Dermis microvascular lymphatic vessel endothelial cell (primary cell): ENCODE data around the gene MXD1. TPM values are rescaled to one million over a fixed set of nuclear protein-coding genes. Genes with fewer than 3 reads are reported as not detected.

Experiments
- DNase-seq, 2 donors: peaks; one replicate each; pipeline versions ENCODE4 v3.0.0 to v3.0.0-alpha.2; 2010; ENCODE audit warnings: low read depth in 2 of 2
- total RNA-seq: library from RNA; depleted of rRNA; stranded (reverse); fragments of >200 nt; gene quantifications from 2 replicates; pipeline ENCODE4 v1.2.1, GENCODE V29; 2014

MXD1 gene
- total RNA-seq, 1 donor from 2014 or later = 2.6 TPM

DNA sequence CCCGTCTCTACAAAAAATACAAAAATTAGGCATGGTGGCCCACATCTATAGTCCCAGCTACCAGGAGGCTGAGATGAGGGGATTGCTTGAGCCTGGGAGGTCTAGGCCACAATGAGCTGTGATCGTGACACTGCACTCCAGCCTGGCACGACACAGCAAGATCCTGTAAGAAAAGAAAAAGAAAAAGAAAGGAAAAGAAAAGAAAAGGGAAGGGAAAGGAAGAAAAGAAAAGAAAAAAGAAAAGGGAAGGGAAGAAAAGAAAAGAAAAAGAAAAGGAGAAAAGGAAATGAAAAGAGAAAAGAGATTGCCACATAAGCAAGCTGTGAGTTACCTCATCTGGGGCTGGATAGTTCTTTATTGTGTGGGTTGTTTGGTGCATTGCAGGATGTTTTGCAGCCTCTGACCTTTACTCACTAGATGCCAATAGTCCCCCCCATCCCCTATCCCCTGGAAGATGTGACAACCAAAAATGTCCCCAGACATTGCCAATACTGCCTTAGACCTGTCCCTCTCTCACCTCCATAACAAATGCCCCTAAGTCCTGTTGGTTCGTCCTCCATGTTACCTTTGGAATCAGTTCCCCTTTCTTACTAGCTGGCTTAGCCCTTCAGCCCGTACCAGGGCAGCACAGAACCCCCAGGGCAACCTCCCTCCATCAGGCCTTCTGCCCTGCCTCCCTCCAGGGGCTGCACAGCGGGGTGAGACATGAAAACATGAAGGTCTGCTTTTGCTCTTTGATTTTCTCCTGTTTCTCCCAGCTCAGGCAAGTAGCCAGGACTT is 37.6 kb downstream of the MXD1 start:
- DNase-seq = no peak

DNA sequence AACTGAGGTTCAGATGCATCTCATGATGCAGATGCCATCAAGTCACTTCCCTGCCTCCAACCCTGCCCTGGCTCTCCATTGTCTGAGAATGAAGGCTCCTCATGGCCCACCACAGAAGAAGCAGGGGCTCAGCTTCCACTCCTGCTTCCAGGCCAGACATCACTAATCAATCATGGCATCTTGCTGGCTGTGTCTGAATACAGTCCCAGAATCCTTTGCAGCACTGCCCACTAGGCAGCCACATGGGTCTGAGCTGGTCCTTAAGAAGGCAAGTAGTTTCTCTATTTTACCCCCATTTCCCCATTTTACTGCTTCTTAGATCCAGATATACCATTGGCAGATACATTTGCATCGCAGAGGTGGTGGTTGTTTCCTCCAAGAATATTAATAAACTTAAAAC is 39.2 kb downstream of the MXD1 start:
- DNase-seq = no peak

DNA sequence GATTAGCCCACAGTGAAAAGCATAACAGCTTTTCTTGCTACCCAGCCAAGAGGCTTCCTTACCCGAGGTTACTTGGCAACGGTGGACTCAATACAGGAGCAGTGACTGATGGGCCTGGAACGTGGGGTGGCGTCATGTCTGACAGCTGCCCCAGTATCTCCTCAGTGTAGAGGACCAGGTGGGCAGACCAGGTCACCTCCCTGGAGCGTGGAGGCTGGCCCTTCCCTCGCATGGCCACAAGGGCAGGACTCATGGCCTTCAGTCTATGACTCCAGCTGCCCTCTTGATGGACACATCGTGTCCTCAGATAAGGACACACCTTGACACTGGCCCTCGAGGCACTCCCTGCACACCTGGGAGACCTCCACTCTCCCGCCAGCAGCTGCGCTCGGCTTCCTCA is 40.1 kb downstream of the MXD1 start:
- no peak for DNase-seq

DNA sequence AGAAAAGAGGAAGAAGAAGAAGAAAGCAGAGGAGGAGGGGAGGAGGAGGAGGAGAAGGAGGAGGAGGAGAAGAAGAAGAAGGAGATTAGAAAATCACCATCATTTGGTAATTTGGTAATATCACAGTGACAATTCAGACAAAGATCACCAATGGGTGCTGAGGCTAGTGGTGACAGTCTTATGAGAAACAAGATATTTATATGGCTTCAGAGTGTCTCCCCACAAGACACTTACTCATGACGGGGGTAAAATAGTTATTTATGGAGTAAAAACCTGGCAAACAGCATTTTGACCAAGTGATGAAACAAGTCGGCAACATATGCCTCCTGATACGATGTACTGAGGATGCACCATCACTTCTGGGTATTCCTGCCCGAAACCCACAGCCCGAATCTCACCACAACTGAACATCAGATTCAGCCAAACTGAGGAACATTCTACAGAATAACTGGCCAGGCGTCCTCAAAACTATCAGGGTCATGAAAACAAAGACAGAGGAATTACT is 41.6 kb downstream of the MXD1 start:
- DNase-seq = no peak

DNA sequence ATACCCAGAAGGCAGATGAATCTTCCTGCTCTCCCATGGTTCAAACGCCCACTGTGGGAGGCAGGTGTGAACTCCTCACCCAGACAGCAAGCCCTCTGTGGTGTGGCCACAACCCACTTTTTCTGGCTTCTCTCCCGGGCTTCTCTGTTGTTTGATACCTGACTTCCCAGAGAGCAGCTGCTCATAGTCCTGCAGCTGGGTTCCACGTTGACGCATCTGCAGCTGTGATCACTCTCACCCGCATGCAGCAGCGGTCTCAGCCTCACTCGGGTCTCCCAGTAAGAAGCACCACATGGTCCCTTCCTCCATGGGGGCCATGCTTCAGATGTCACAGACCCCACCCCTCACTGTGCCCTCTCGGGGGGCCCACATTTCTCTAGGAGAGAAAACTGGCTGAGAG is 43.1 kb downstream of the MXD1 start:
- no peak for DNase-seq

DNA sequence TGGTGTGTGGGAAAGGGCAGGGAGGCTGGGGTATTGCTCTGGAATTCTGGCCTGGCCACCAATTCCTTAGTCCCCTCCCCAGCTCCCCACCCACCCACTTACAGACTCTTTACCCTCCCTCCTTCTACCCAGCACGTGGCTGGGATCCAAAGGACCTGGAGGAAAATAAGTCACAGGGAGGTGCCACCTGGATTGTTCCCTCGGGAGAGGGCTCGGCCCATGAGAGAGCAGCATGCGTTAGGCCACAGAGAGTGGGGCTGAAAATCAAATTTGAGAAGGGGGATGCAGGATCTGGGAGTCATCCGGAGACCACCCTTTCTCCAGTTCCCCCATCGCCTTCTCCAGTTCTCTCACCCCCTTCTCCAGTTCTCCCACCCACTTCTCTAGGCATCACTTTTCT is 43.6 kb downstream of the MXD1 start:
- DNase-seq = no peak

DNA sequence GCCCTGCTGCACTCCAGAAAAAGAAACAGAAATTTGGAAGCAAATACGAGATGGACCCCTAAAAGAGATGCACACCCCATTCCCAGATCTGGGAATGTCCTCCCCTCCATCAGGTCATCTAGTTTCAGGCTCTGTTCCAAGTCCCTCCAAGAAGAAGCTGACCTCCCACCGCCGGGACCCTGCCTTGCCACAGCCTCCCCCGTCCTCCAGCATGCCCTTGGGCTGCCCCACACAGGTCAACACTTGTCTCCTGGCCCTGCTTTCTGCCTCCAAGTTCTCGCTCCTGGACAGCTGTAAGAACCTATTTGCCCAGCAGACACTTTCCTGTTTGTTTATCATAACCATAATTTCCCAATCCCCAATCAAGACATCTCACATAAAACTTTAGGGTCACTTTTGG is 44.5 kb downstream of the MXD1 start:
- no peak for DNase-seq

DNA sequence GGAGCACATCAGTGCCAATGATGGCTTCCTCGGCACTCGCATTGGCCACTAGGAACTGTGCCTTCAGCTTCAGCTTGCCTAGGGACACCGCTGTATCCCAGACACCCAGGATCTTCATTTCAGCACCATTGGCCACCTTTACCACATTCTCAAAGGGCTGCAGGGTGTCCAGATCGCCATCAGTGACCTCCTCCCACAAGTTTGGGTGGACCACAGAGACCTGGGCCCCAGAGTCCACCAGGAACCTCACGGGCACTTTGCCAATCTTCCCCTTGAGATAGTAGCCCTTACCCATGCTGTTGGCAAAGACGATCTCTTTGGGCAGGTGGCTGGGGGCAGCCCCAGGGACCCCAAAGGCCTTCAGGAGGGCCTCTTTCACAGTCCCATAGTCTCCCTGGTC is 45.9 kb downstream of the MXD1 start:
- no peak for DNase-seq

DNA sequence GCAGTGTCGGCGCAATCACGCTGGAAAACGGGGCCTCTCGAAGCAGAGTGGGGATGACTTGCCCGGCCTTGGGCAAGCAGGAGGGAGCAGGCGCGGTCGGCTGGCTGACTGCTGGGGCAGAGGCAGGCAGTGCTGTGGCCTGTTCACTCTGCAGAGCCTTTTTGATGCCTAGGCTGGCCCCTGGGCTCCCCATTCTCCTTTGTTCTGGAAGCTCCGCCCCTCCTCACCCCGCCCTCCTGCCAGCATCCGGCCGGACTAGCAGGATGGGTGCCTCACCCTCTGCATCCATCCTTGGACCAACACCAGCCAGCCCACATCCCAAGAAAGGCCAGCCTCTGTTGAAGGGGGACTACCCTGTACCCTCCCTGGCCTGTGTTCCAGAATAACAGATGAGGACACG is 46.6 kb downstream of the MXD1 start, which contains the start of gene ASPRV1:
TSS of gene ASPRV1 (minus strand) at position 136 of the 400 bp plus-strand sequence. CDS start 195 bp downstream, outside the sequence.
- DNase-seq = no peak

DNA sequence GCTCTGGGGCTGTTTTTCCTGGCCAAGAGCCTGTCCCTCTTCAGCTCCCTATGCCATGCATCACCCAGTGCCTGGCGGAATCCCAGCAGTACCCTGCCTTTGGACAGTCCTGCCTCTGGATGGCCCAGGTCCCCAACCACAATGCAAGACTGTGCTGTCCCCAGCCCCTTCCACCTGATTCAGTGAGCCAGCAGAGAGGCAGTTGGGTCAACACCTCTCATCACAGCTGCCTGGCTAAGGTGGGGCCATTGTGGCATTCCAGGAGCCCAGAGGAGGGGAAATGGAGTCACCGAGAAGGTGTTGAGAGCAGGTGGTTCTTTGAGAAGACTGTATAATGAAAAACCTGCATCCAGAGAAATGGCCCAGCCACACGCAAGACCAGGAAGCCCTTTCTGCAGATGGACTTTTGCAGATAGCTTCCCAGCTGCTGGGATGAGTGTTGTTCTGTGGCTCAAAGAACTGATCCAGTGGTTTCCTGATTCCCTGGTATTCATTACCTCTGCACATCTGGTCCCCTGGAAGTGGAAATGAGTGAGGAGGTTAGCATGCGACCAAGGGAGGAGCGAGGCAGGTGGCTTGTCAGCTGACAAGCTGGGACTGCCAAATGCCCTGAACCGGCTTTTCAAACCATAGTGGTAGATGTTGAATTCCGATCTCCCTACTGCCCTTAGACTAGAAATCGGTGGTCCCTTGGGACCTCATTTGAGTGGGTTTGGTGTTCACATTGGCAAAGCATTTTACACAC is 48.2 kb downstream of the MXD1 start:
- no peak for DNase-seq

DNA sequence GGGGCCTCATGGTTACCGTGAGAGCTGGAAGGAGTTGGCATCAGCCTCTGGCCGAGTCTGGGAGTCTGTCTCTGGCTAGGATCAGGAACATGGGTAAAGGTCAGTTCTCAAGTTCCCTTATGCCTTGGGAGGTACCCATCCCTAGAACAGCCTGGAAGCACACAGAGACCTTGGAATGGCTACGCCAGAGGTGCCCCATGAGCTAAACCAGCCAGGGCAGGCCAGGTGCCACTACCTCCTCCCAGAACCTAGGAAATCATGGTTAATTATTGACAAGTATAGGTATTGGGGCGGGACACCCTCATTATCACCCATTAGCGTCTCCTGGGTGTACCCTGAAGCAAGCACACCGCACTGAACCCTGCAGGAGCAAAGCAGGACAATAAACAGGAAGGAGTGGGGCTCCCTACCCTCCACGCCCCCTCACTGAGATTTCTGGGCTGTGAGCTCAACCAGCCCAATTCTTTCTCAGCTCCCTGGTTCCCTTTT is 49.5 kb downstream of the MXD1 start:
- no peak for DNase-seq

DNA sequence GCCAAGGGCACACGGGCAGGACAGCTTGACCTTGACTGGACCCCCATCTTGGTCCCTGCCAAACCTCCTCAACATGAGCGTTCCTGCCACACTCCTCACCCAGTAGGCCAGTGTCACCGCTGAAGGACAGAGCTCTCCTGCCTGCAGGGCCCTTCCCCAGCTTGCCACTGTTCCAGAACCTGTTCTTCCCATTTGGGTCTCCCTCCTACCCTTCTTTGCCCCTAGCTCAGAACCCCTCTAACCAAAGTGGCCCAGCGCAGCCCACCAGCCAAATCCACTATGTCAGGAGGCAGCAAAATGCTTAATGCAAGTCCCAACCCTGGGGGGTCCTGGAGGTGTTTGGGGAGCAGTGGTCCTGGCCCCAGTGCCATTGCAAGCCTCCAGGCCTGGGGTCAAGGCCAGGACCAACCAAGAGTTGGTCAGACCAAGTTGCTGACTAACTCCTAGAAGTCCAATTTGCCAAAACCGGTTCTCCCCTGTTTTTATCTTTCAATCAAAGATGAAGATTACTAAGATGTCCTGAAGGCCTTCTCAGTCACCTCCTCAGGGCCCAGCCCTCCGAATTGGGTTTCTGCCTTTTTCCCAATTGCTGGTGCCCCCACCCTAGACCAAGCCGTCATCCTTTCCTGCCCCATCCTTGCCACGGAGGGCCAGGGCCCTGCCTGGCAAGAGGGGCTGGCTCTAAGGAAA is 51.0 kb downstream of the MXD1 start:
- DNase-seq = no peak

DNA sequence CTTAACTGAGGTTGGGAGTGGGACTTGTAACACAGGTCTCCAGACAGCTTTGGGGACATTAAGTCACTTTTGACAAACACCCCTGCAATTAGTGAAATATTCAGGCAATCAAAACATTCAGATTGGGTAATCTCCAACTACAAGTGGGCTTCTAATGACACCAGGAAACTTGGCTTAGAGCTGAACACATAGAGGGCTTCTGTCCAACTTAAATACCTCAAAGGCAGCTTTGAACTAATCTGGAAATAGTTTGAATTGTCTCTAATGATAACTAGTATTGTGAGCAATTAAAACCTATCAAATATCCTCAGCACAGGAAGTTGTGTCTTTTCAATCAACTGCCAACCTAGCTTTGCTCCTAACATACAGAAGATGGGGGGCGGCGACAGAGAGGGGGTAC is 51.6 kb downstream of the MXD1 start:
- DNase-seq = no peak

DNA sequence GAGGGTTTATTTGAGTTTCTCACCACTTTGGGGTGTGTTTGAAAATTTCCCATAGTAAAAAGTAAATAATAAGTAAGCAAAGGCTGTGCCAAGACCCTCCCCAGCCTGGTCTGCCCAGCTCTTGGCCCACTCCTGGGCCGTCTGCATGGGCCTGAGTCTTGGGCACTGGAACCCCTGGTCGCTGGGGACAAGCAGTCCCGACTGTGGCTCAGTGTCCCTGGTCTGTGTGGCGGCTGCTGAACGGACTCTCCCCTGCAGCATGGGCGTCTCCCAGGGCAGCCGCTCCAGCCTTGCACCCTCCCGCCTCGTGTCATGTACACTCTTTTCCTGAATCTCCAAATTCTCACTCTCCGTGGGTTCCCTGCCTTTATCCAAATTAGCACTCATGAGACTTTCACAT is 53.7 kb downstream of the MXD1 start:
- DNase-seq = no peak

DNA sequence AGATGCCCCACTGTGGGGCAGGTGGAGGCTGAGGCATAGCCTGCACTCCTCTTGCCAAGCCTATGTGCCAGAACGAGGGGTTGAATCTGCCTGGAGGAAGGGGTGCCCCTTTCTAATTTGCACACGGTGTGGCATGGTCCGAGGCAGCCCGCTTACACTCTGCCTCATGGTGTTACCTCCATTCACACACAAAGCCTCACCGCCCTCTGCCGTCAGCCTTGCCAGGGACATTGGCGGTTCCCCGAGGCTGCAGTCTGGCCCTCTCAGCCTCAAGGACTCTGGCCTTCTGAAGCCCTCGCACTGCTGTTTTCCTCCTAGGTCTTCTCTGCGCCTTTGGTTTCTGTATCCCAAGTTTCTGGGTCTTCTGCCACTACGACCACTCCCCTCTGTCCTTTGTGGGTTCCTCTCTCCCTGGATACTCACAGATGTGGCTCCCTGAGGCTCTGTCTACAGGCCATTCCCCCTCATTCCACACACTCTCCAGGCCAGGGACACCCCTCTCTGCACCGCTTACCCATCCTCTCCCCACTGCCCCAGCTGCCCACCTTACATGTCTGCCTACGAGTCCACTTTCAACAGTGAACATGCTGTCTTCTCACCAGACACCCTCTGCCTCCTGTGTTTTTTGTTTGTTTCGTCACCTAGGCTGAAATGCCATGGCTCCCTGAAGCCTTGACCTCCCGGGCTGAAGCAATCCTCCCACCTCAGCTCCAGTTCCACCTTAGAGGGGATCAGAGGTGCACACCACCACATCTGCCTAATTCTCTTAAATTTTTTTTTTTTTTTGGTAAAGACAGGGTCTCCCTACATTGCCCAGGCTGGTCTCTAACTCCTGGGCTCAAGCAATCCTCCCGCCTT is 54.4 kb downstream of the MXD1 start:
- no peak for DNase-seq

DNA sequence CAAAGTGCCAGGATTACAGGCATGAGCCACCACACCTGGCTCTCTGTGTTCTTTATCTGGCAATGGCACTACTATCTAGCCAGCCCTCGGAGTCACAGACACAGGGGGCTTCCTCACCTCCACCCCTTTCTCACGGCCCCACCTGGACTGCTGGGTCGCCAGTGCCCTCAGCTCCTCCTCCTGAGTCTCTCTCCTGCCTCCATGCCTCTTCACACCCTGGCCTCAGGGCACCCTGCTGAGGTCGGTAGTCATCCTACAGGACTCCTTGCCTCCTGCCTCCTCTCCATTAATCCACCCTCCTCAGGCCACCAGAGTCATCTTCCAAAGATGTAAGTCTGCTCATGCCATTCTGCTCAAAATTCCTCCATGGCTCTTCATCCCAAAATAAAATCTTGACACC is 55.1 kb downstream of the MXD1 start:
- DNase-seq = no peak

DNA sequence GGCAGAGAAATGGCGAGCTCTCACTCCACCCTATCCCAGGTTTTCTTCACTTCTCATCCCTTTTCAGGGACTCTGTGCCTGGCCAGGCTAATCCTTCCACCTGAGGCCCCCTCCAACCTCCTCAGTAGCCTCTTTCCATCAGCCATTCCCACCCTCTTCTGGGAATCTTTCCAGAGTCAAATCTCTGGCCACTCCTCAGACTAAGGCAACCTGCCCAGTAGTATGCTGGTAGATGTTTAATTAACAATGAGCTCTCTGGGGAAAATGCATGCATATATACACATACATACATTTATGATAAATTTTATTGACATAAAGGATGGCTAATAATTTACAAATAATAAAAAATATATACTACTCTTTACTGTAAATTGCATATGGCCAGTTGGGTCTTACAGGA is 57.9 kb downstream of the MXD1 start:
- no peak for DNase-seq

DNA sequence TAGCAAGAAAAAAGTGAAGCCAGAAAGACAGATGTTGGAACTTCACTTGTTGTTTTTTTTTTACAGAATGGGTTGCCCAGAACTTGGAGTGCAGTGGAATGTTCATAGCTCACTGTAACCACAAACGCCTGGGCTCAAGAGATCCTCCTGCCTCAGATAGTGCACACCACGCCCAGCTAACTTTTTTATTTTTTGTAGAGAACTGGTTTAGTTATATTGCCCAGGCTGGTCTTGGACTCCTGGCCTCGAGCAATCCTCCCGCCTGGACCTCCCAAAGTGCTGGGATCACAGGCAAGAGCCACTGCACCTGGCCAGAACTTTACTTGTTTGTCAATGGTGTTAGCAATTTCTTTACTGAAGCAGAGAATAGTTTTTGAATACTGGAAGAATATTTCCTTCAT is 58.4 kb downstream of the MXD1 start:
- DNase-seq = no peak

DNA sequence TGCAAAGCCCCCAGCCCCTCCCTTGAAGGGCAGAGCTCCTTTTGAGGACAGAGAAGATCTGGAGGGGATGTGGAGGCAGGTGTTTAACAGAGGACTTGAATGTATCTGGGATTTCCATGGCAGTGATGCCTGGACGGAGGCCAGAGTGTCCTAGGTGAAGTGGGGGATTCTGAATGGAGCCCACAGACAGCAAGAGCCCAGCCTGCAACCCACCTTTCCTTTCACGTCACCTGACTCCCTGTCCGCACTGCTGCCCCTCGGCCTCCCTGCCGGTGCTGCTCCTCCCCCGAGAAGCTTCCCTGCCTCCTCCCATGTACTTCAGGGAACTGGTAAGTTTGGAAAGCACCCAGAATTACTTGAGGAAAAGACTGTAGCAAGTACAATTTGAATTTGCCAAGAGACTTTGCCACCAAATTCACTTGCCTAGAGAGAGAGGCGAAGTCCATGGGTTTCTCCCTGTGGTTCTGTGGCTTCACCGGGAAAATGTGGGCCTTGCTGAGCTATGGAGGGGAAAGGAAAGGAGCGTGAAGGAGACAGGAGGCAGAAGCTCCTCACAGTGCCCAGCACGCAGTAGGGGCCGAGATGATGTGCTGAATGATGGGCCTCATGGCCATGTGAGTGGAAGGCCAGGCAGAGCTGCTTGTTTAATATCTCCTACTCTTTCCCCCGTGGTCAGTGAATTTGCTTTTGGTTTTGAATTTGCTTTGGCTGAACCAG is 60.4 kb downstream of the MXD1 start:
- DNase-seq = no peak

DNA sequence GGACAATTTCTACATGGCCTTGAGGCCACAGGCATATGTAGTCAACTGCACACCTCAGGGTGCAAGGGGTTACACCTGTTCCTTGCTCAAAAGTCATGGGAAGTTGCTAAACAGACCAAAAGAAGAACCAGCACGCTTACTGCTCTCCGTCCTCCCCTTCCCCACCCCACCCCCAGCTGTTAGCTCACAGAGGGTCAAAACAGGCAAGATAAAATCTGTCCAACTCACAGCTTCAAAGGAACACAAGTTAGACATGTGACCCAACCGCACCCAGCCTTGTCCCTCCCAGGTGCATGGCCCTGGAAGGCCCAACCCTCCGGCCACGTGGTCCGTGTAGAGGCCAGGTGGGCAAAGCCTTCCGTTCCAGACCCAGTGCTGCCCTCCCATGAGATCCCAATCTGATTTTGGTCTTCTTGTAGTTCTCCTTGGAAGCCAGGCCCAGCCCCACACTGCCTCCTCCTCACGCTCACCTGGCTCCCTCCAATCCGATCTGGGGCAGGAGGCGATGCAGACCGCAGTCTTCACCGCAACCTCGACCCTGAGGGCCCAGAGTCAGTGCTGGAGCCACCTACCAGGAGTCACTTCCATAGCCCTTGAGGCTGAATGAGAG is 61.0 kb downstream of the MXD1 start:
- no peak for DNase-seq
